IMR-90 (cell line): ENCODE data around the gene DDX19B. TPM values are rescaled to one million over a fixed set of nuclear protein-coding genes. Genes with fewer than 3 reads are reported as not detected.

Experiments used
- ATAC-seq: fragments of 200-7000 bp; cut with Tn5 transposase; 2 replicates; pipeline ENCODE4 v1.9.1; 2020; ENCODE audit warnings: low read depth, mild to moderate bottlenecking, moderate library complexity
- BruUV-seq: library from RNA; stranded (reverse); fragments of 400-500 nt; replicated peaks from 2 replicates; lab custom pipeline; 2021; lab: Mats Ljungman, UMichigan
- CTCF ChIA-PET: fragments of 300-600 bp; formaldehyde crosslinking; extraction: SDS; loops from one replicate; lab custom pipeline; 2021; ENCODE audit warnings: antibody characterized with exemption; lab: Yijun Ruan, JAX
- POLR2A ChIA-PET: fragments of 300-600 bp; sonication (Branson Sonifier 250); formaldehyde crosslinking; loops from one replicate; lab custom pipeline; 2022; ENCODE audit warnings: antibody characterized with exemption; ENCODE audit not compliant: unreplicated experiment; lab: Charles Lee
- DNase-seq: peaks from one replicate; pipeline ENCODE4 v3.0.0; 2013
- H2AFZ ChIP-seq: replicated peaks from 2 replicates; pipeline ENCODE3; 2013; ENCODE audit warnings: low read length, mild to moderate bottlenecking; ENCODE audit not compliant: poor library complexity
- H2AK5ac ChIP-seq: 2 replicates; pipeline ENCODE4 v1.6.1; 2013; ENCODE audit warnings: low read depth, low read length, inconsistent platforms
- H2AK9ac ChIP-seq: replicated peaks from 2 replicates; pipeline ENCODE3; 2013; ENCODE audit warnings: mild to moderate bottlenecking, low read depth, low read length, moderate library complexity; ENCODE audit not compliant: poor library complexity
- H2BK120ac ChIP-seq: 2 replicates; pipeline ENCODE4 v1.6.1; 2013; ENCODE audit warnings: low read depth, low read length, inconsistent platforms
- H2BK15ac ChIP-seq: 3 replicates; pipeline ENCODE4 v1.6.1; 2013; ENCODE audit warnings: low read depth, low read length, inconsistent platforms
- H2BK20ac ChIP-seq: 2 replicates; pipeline ENCODE4 v1.6.1; 2013; ENCODE audit warnings: low read depth, mild to moderate bottlenecking, inconsistent platforms, low read length, moderate library complexity
- H2BK5ac ChIP-seq: 2 replicates; pipeline ENCODE4 v1.6.1; 2013; ENCODE audit warnings: mild to moderate bottlenecking, low read depth, low read length, inconsistent platforms; ENCODE audit not compliant: poor library complexity, severe bottlenecking
- H3K14ac ChIP-seq: replicated peaks from 2 replicates; pipeline ENCODE4 v1.6.1; 2013; ENCODE audit warnings: low read depth, low read length, inconsistent platforms
- H3K18ac ChIP-seq: 2 replicates; pipeline ENCODE4 v1.6.1; 2013; ENCODE audit warnings: low read depth, low read length, control low read depth
- H3K23ac ChIP-seq: 2 replicates; pipeline ENCODE4 v1.6.1; 2013; ENCODE audit warnings: low read depth, low read length, inconsistent platforms
- H3K27ac ChIP-seq: 2 replicates; pipeline ENCODE4 v1.5.1; 2013; ENCODE audit warnings: mild to moderate bottlenecking, control low read depth, low read length; ENCODE audit not compliant: insufficient read depth
- H3K27me3 ChIP-seq: 2 replicates; pipeline ENCODE4 v1.6.1; 2013; ENCODE audit warnings: low read length; ENCODE audit not compliant: control insufficient read depth, insufficient read depth
- H3K36me3 ChIP-seq: 2 replicates; pipeline ENCODE4 v1.6.1; 2013; ENCODE audit warnings: low read length, mixed read lengths; ENCODE audit not compliant: control insufficient read depth, insufficient read depth
- H3K4ac ChIP-seq: 2 replicates; pipeline ENCODE4 v1.6.1; 2013; ENCODE audit warnings: low read depth, low read length, inconsistent platforms
- H3K4me1 ChIP-seq: 2 replicates; pipeline ENCODE4 v1.6.1; 2013; ENCODE audit warnings: low read length, mixed read lengths; ENCODE audit not compliant: control insufficient read depth, insufficient read depth
- H3K4me2 ChIP-seq: 2 replicates; pipeline ENCODE4 v1.6.1; 2013; ENCODE audit warnings: low read depth, mild to moderate bottlenecking, control low read depth, low read length, moderate library complexity
- H3K4me3 ChIP-seq: 2 replicates; pipeline ENCODE4 v1.5.1; 2013; ENCODE audit warnings: low read depth, mild to moderate bottlenecking, control low read depth, low read length, moderate library complexity; ENCODE audit not compliant: insufficient read depth
- H3K56ac ChIP-seq: 2 replicates; pipeline ENCODE4 v1.6.1; 2013; ENCODE audit warnings: low read length, inconsistent platforms; ENCODE audit not compliant: insufficient read depth; ENCODE audit errors: extremely low read depth
- H3K79me1 ChIP-seq, 2 experiments: 2 replicates each; pipeline ENCODE4 v1.6.1; 2013; ENCODE audit warnings: low read length in 2 of 2, inconsistent platforms in 1 of 2, low read depth in 1 of 2
- H3K9ac ChIP-seq: 2 replicates; pipeline ENCODE4 v1.6.1; 2013; ENCODE audit warnings: low read depth, low read length, control low read depth
- H3K9me1 ChIP-seq: 2 replicates; pipeline ENCODE4 v1.6.1; 2013; ENCODE audit warnings: low read length, inconsistent platforms; ENCODE audit not compliant: insufficient read depth
- H3K9me3 ChIP-seq: 2 replicates; pipeline ENCODE4 v1.6.1; 2013; ENCODE audit warnings: low read length; ENCODE audit not compliant: control insufficient read depth, insufficient read depth
- H4K20me1 ChIP-seq: 2 replicates; pipeline ENCODE4 v1.6.1; 2013; ENCODE audit warnings: low read length, inconsistent platforms; ENCODE audit not compliant: insufficient read depth
- H4K5ac ChIP-seq: 2 replicates; pipeline ENCODE4 v1.6.1; 2013; ENCODE audit warnings: mild to moderate bottlenecking, low read depth, low read length, control low read depth
- H4K8ac ChIP-seq, 2 experiments: 2 replicates each; pipeline ENCODE4 v1.6.1; 2013; ENCODE audit warnings: low read depth in 2 of 2, low read length in 2 of 2, control low read depth in 1 of 2, inconsistent platforms in 1 of 2
- H4K91ac ChIP-seq: 2 replicates; pipeline ENCODE4 v1.6.1; 2013; ENCODE audit warnings: low read depth, low read length, inconsistent platforms; ENCODE audit not compliant: insufficient read depth
- BHLHE40 ChIP-seq: fragments of 150-350 bp; IDR thresholded peaks from 2 replicates; pipeline ENCODE4 v1.6.1; 2016; ENCODE audit warnings: mild to moderate bottlenecking, low read depth, low read length
- CEBPB ChIP-seq: IDR thresholded peaks from 2 replicates; pipeline ENCODE4 v1.6.1; 2012; ENCODE audit warnings: low read depth, low read length, improper control_type of control experiment
- CHD1 ChIP-seq: IDR thresholded peaks from 2 replicates; pipeline ENCODE4 v1.6.1; 2012; ENCODE audit warnings: low read depth, low read length, improper control_type of control experiment
- FOS ChIP-seq: fragments of 150-350 bp; IDR thresholded peaks from 2 replicates; pipeline ENCODE4 v1.6.1; 2016; ENCODE audit warnings: low read depth, low read length
- MAFK ChIP-seq: IDR thresholded peaks from 2 replicates; pipeline ENCODE4 v1.6.1; 2012; ENCODE audit warnings: low read depth, low read length, improper control_type of control experiment
- MAZ ChIP-seq: IDR thresholded peaks from 2 replicates; pipeline ENCODE4 v1.6.1; 2012; ENCODE audit warnings: low read depth, mild to moderate bottlenecking, low read length, improper control_type of control experiment, moderate library complexity, borderline replicate concordance
- MXI1 ChIP-seq: IDR thresholded peaks from 2 replicates; pipeline ENCODE4 v1.6.1; 2012; ENCODE audit warnings: low read depth, mild to moderate bottlenecking, low read length, moderate library complexity, borderline replicate concordance
- NFE2L2 ChIP-seq: fragments of 150-350 bp; IDR thresholded peaks from 2 replicates; pipeline ENCODE4 v1.6.1; 2016; ENCODE audit warnings: low read depth, mild to moderate bottlenecking, low read length
- POLR2A ChIP-seq: IDR thresholded peaks from 2 replicates; pipeline ENCODE4 v1.6.1; 2012; ENCODE audit warnings: mild to moderate bottlenecking, low read depth, low read length
- RAD21 ChIP-seq: IDR thresholded peaks from 2 replicates; pipeline ENCODE4 v1.6.1; 2012; ENCODE audit warnings: low read length, improper control_type of control experiment
- RCOR1 ChIP-seq: IDR thresholded peaks from 2 replicates; pipeline ENCODE4 v1.6.1; 2012; ENCODE audit warnings: mild to moderate bottlenecking, low read length, improper control_type of control experiment; ENCODE audit not compliant: insufficient replicate concordance
- RFX5 ChIP-seq: IDR thresholded peaks from 2 replicates; pipeline ENCODE4 v1.8.0; 2012; ENCODE audit warnings: low read depth, mild to moderate bottlenecking, low read length, moderate library complexity
- SMC3 ChIP-seq: fragments of 150-350 bp; IDR thresholded peaks from 2 replicates; pipeline ENCODE4 v1.6.1; 2016; ENCODE audit warnings: low read depth, mild to moderate bottlenecking, antibody characterized with exemption, low read length, moderate library complexity
- USF2 ChIP-seq: fragments of 150-350 bp; IDR thresholded peaks from 2 replicates; pipeline ENCODE4 v1.6.1; 2017; ENCODE audit warnings: mild to moderate bottlenecking, antibody characterized with exemption, low read length, low read depth
- WGBS, 2 experiments: methylation state at CpG; one replicate each; pipeline versions ENCODE4 v1.1.5 to v1.1.7; 2013; ENCODE audit warnings: missing lambda C conversion rate in 2 of 2; ENCODE audit not compliant: insufficient read length in 1 of 2; ENCODE audit errors: extremely low coverage in 2 of 2; 5-methylcytosine and 5-hydroxymethylcytosine counted together
- dilution Hi-C: fragments of 300-500 bp; cut with HindIII; formaldehyde crosslinking; loops from one replicate; pipeline ENCODE4 v1.14.3; 2018; ENCODE audit warnings: low sequenced_read_pairs; ENCODE audit not compliant: unreplicated experiment
- in situ Hi-C: fragments of 300-500 bp; cut with MboI; formaldehyde crosslinking; loops from 3 replicates; pipeline ENCODE4 v1.14.3; 2019; ENCODE audit warnings: low sequenced_read_pairs, inconsistent platforms, mixed read lengths
- intact Hi-C: fragments of 100-400 bp; cut with micrococcal nuclease; formaldehyde crosslinking; loops from 2 replicates; pipeline ENCODE4 v1.10.0; 2022
- polyA plus RNA-seq, 3 experiments: library from polyadenylated mRNA; depleted of rRNA; stranded (reverse); fragments of >200 nt; gene quantifications; 2 replicates each; pipeline ENCODE4 v1.2.3, GENCODE V29; 2012; ENCODE audit warnings: low replicate concordance in 1 of 3
- total RNA-seq: library from RNA; depleted of rRNA; stranded (reverse); fragments of >200 nt; gene quantifications from 2 replicates; pipeline ENCODE4 v1.2.3, GENCODE V29; 2012
- TF ChIP-seq, protein P1 (sequence below): fragments of 150-350 bp; IDR thresholded peaks from 2 replicates; pipeline ENCODE4 v1.6.1; 2016; ENCODE audit warnings: low read depth, mild to moderate bottlenecking, low read length, moderate library complexity, borderline replicate concordance

DDX19B gene
- total and polyA plus RNA-seq, 2 of the 4 experiments (the other 2 are of a cell fraction), result 33.3 to 41.0 TPM

- no peak for DNase-seq
- H4K5ac ChIP-seq, result no peak overlapping the region
- peaks cover 42% of the 10 kb centered on the region for H3K36me3 ChIP-seq
- in situ Hi-C loops (loop anchor here (5.0 kb wide), 1 partner anchor 274 kb away; the partner anchor contains the start of gene IL34), intact Hi-C loops (no loop called here), dilution Hi-C loops (no loop called here)
- no peaks in the 10 kb centered on the region for H3K9me1 ChIP-seq
- no peak overlapping the region for H3K4ac ChIP-seq
- no peak overlapping the region for H4K91ac ChIP-seq
- H3K4me2 ChIP-seq, result no peak overlapping the region
- no peak overlapping the region for H2BK15ac ChIP-seq
- no peak overlapping the region for H3K56ac ChIP-seq
- peaks cover 2 to 14% of the 10 kb centered on the region in 2 experiments; a peak in 2 of 4 replicates for H3K79me1 ChIP-seq
- H4K20me1 ChIP-seq, result no peaks in the 10 kb centered on the region
- ChIA-PET CTCF (interaction anchor here (0.6 kb wide), 1 partner anchor 155 kb away, joined by 3 read pairs; no protein-coding TSS in a partner anchor), POLR2A (no interaction called here)
- no peak overlapping the region for H3K14ac ChIP-seq
- H3K4me3 ChIP-seq, result no peak overlapping the region
- no peak overlapping the region for H2AFZ ChIP-seq
- no peaks in the 10 kb centered on the region for H3K27me3 ChIP-seq
- H3K9me3 ChIP-seq, result no peaks in the 10 kb centered on the region
- no peak overlapping the region for H2BK20ac ChIP-seq
- H4K8ac ChIP-seq, result no peak overlapping the region
- BruUV-seq, result no TSS peak
- no peak for TF ChIP-seq RCOR1
- no peak for TF ChIP-seq USF2
- no peak for TF ChIP-seq RAD21
- no peak for TF ChIP-seq MXI1
- no peak for TF ChIP-seq BHLHE40
- no peak for TF ChIP-seq RFX5
- TF ChIP-seq, protein P1, sequence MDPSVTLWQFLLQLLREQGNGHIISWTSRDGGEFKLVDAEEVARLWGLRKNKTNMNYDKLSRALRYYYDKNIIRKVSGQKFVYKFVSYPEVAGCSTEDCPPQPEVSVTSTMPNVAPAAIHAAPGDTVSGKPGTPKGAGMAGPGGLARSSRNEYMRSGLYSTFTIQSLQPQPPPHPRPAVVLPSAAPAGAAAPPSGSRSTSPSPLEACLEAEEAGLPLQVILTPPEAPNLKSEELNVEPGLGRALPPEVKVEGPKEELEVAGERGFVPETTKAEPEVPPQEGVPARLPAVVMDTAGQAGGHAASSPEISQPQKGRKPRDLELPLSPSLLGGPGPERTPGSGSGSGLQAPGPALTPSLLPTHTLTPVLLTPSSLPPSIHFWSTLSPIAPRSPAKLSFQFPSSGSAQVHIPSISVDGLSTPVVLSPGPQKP, result no peak
- TF ChIP-seq CHD1, result no peak
- no peak for TF ChIP-seq NFE2L2
- no peak for TF ChIP-seq MAFK
- TF ChIP-seq CEBPB, result no peak
- no peak for TF ChIP-seq POLR2A
- no peak for TF ChIP-seq FOS
- TF ChIP-seq SMC3, result no peak
- no peak for TF ChIP-seq MAZ
- H2AK5ac ChIP-seq, result no peak overlapping the region
- H3K4me1 ChIP-seq, result no peaks in the 10 kb centered on the region
- no peak overlapping the region for H3K18ac ChIP-seq
- H2AK9ac ChIP-seq, result no peak overlapping the region
- 95% methylated on average over 4 of the region's 22 CpGs; no CpG with 5 or more reads in 1 of the 2 experiments for WGBS, 2 experiments
- H2BK120ac ChIP-seq, result no peak overlapping the region
- H3K27ac ChIP-seq, result no peak overlapping the region
- H2BK5ac ChIP-seq, result no peak overlapping the region
- no peak for ATAC-seq
- H3K9ac ChIP-seq, result no peak overlapping the region
- no peak overlapping the region for H3K23ac ChIP-seq
These were observed 74.1 kb downstream of the DDX19B start for GRCh38 chr16:70372921-70373728.
